NOMO-1 (cell line): ENCODE results near the gene OAS2.

Experiments used
- DNase-seq, 2 experiments: peaks; one replicate each; lab custom pipeline; 2025; ENCODE audit not compliant: unreplicated experiment in 2 of 2; lab: John Stamatoyannopoulos, UW

The OAS2 gene

GRCh38 chr12:113055594-113056380, 77.5 kb downstream of the OAS2 start:
- DNase-seq: no peak

- no peak for DNase-seq
Observed at GRCh38 chr12:113056381-113056630, 78.0 kb downstream of the OAS2 start.

GRCh38 chr12:113056631-113057488, 78.5 kb downstream of the OAS2 start, which contains the start of gene DTX1:
DTX1 (plus strand) TSS chr12:113056730; CDS start chr12:113058193, 1,463 bp downstream.
- no peak for DNase-seq

- no peak for DNase-seq
Observed at GRCh38 chr12:113057565-113058485, 79.5 kb downstream of the OAS2 start.

GRCh38 chr12:113058553-113058952, 80.2 kb downstream of the OAS2 start:
- DNase-seq: no peak

DNA sequence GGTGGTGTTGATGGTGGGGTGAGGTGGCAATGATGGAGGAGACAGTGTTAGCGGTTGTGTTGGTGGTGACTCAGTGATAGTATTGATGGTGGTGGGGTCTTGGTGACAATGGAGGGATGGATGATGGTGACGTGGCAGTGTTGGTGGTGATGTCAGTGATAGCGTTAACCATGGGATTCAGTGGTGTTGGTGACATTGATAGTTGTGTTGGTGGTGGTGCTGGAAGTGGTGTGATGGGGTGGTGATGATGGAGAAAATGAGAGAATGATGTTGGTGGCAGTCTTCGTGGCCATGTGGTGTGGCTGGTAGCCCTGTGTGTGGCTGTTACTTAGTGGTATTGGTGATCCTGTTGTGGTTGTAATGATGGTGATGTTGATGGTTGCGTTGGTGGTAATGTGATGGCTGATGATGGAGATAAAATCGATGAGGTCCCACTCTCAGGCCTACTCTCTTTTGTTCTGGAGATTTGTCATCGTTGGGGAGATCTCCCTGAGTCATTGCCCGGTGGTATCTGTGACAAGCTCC, 80.8 kb downstream of the OAS2 start:
- no peak for DNase-seq

DNA sequence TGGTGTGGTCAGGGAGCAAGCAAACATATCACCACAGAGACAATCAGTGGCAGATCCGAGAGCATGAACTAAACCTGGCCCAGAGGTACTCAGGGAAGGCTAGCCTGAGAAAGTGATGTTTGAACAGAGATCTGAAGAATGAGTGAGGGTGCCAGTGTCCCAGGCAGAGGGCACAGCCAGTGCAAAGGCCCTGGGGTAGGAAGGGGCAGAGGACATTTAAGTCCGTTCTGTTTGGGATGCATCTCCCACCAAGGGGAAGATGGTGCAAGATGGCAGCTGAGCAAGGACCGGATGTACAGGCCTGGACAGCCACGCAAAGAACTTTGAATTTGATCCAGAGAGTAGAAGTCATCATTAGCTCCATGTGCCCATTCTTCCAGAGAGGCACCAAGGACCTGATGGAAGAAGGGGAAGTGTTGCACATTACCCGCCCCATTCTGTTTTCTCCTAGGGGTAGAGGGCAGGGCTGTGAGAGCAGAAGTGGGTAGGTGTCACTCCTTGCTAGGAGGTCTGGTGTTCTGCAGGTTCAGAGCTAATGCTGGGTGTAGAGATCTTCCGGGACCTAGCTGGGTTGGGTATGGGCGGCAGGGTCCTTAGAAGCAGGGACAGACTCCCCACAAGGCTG, 82.1 kb downstream of the OAS2 start:
- DNase-seq: no peak

- no peak for DNase-seq
Observed at GRCh38 chr12:113061061-113061694, 82.9 kb downstream of the OAS2 start.
